HG02970 (cell line): ENCODE measurements around the gene ESF1.
"Not testable (repeated sequence)": the region's sequence is repeated elsewhere in the genome, so short reads cannot be mapped to it uniquely, and the experiment has no call there.

Source experiments
- ATAC-seq: cut with Tn5 transposase; IDR thresholded peaks from one replicate; pipeline ENCODE4 v1.9.1; 2021; ENCODE audit warnings: mild to moderate bottlenecking, moderate library complexity, moderate number of reproducible peaks; ENCODE audit not compliant: unreplicated experiment, low FRiP score

The ESF1 gene

GRCh38 chr20:13749811-13750210 is 34.9 kb downstream of the ESF1 start:
- no peak for ATAC-seq

GRCh38 chr20:13745784-13746183 is 38.9 kb downstream of the ESF1 start:
- no peak for ATAC-seq

DNA sequence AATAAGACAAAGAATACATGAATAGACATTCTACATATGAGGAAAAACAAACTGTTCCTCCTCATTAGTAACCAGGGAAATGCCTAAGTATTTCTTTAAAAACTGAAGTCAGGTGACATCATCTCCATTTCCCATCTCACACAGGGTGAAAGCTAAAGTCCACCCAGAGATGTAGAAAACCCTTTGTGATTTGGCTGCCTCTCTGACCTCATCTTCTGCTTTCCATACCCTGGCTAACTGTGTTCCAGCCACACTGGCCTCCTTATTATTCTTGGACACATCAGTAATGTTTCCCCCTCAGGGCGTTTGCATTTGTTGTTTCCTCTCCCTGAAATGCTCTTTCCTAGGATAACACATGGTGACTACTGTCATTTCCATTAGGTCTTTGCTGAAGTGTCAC is 40.4 kb downstream of the ESF1 start:
- no peak for ATAC-seq

GRCh38 chr20:13741879-13742278 is 42.8 kb downstream of the ESF1 start:
- no peak for ATAC-seq

DNA sequence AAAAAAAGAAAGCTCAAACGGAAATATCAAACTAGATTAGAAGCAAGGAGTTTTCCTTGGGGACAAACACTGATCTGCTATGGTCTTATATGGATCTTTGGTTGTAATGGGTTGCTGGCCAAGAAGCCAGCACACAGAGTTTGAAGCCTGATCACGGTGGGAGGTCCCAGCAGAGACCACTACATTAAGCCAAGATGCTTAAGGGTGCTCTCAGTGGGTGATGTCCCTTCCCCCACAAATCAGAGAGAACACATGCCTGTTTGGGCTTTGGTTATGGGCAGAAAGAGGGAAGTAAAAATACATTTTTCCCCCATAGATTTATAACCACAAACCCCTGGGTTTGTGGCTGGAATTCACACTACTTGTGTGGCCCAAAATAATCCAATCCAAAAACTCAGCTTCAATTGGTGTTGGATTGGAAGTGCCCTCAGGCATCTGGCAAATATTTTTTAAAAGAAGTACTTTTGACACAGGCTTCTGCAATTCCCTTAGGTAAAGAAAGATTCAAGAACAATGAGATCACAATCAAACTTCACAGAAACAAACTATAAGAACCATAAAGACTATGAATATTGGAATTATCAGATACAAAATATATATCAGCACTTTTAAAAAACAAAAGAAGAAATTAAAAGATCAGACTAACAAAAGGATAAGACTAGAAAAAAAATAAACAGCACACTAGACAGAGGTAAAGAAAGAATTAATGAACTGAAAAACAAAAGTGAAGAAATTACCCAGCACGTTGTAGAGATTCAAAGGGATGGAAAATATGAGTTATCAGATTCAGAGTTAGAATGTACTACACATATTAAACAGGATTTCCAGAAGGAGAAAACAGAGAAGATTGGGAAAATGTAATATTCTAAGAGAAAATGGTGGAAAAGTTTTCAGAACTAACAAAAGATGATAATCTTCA is 44.7 kb downstream of the ESF1 start:
- ATAC-seq = no peak

- ATAC-seq = not testable (repeated sequence)
Measured at GRCh38 chr20:13738187-13738586, 46.5 kb downstream of the ESF1 start.

DNA sequence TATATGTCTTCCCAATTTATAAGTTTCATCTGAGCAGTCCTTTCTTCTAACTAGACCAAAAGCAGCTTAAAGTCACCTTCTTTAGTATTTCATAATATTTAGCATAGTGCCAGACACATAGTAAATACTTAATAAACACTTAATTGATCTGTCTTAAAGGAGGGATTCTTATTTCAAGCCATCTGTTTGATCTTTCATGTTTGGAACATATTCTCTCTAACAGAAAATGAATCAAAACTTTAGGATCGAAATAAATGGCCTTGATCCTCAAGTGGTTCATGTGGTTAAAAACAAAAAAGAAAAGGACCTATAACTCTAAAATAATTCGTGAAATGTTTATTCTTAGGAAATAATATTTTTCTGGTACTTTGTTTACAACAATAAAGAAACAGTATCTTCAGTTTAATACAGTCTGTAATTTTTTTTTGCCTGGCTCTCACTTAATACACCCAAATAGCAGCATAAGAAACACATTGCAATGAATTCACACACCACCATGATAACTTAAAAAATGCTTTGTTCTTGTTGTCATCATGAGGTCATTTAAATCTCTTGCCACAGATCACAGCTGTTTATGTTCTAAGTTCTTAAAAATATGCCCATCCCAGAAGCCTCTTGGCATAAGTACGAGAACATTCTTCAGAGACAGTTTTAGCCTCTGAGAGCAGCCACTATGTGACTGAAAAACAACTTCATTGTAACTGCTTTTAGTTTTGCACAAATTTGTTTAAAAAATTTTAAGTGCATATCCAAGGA is 48.1 kb downstream of the ESF1 start:
- no peak for ATAC-seq

DNA sequence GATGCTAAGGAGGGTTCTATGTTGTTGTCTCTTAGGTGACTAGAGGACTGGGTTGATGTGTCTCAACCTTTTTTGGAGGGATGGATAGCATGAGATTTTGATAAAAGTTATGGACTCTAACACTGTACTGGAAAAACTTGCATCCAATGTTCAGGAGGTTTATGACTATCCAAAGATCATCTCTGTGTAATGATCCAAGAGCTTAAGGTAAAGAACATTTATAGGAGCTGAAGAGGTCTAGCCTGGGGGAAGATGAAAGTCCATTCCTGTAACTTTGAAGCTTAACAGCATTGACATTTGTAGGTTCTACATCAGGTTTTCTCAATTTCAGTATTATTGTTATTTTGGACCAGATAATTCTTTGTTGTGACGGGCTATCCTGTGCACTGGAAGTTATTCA is 48.9 kb downstream of the ESF1 start:
- ATAC-seq = no peak

DNA sequence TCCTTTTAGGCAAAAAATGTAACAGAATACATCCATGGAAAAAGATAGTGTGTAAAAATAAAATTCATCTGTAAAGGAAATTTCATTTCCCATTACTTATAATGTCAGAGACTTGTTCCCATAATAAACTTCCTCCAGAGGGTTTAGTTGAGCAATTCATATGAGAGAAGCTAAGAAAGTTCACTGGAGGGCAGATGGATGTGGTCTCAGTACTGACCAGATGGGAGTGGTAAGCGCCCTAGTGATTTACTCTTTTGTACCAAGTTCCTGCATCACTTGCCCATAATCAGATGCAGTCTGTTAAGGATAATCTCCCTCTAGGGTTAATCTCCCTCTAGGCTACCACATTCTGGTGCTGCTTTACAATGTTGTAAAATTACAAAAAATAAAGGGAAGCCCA is 61.7 kb downstream of the ESF1 start:
- ATAC-seq = no peak

DNA sequence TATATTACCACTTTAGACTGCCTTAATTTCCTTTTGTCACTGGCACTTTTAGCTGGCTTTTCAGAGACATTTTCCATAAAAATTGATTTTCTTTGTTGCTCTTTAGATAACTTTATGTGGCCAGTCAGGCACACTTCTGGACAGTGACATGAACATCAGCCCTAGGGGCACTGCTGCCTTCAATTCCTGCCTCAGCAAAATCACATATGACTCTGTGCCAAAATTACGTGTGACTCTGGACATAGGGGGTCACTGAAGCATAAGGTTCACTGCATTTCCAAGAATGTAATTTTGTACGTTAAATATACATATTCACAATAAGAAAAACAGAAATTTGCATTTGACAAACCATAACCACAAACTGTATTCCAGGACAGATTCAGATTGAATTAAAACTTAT is 66.5 kb downstream of the ESF1 start:
- no peak for ATAC-seq

DNA sequence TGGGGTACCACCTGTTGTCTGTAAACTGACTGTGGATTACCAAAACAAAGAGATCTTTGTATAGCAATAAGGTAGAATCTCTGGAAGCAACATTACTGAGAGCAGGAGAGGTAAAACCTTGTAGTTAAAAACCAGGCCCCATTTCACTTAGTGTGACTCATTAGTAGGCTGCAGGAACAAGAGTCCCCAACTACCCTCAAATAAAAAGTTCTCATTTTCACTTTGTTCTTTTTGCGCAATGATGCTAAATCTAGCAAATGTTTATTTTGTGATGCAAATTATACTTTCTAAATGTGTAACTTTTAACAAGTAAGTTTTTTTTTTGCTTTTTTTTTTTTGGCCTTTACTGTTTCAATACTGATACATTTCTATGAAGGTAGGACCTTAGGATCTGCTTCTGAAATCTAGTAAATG is 67.1 kb downstream of the ESF1 start:
- no peak for ATAC-seq

GRCh38 chr20:13715171-13715570 is 69.5 kb downstream of the ESF1 start:
- no peak for ATAC-seq

GRCh38 chr20:13708234-13708633 is 76.5 kb downstream of the ESF1 start:
- no peak for ATAC-seq

GRCh38 chr20:13703265-13703664 is 81.5 kb downstream of the ESF1 start:
- no peak for ATAC-seq

DNA sequence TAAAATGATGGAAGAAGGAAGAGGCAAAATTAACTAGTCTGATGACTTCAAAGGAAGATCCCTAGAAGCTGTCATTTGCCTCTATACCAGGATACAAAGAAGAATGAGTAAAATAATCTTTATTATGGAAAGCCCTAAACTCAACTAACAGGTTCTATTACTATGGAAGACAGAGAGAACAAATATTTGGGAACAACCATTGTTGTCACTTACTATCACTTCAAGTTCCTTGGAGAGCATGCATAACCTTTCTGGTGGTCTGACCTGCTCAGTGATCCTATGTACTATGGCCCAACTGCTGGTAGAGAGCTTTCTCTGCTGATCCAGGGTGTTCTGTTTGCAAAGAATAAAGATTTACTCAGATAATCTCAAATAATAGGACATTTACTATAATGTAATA is 83.2 kb downstream of the ESF1 start:
- no peak for ATAC-seq

DNA sequence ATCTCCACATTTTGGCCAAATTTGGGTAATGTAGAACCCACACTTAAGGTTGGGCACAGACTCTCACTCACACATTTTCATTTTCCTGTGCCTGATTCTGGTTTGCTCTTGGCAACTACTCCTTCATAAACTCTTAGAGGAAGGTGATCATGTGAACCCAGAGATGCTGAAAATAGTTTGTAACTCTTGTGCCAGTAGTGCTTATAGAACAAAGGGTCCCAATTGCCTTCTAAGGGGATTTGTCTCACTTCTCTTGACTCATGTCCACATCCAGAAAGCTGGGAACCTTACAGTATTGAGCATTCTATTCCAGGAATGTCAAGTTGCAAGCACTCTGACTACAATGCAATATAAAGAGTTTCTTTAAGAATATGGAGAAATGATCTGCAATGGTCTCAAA is 84.0 kb downstream of the ESF1 start:
- no peak for ATAC-seq

DNA sequence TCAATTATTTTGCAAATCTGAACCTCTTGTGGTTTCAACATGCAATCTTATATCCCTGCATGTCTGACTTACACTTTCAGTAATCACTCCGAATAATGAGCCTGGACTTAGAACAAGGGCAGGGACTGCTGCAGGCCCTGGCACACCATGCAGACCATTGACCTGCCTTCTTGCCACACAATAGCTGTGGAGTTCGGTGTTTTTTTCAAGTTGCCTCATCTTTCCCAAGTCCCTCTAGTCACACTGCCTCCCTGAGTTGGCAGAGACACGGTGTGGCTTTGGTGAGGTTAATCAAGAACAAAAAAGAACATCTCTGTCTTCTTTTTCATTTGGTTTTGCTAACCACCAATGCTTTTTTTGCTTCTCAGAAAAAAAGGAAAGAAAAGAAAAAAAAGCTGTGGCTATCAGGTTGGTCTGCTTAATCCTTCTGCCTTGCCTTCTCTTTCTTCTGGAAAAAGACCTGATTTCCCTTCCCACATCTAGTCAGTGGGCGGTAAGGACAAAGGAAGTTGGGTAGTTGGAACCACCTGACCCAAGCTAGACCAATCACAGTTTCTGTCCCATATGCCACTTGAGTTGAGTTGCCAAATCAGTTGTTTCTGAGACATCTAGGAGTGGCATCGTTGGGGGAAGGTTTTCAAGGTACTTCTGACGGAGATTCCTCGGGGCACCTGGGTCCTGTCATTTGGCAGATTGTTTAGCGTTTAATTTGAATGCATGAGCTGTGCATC is 90.1 kb downstream of the ESF1 start:
- no peak for ATAC-seq

- no peak for ATAC-seq
Measured at GRCh38 chr20:13692802-13693736, 91.7 kb downstream of the ESF1 start.

DNA sequence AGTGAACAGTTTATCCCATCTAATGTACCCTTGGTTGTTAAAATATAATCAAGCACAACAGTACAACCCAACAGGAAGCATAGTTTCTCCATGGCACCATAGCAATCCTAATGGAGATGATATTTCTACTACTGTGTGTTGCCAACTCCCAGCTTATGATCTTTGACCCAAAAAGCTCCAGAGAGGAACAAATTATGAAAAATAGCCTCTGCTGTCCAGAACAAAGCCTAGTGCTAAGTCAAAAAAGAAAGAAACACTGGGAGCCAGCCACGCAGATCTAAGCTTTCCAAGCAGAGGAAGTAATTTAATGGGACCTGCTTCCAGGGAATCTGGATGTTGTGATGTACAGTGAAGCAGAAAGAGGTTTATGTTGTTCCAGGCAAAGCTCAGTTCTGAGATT is 93.8 kb downstream of the ESF1 start:
- no peak for ATAC-seq

DNA sequence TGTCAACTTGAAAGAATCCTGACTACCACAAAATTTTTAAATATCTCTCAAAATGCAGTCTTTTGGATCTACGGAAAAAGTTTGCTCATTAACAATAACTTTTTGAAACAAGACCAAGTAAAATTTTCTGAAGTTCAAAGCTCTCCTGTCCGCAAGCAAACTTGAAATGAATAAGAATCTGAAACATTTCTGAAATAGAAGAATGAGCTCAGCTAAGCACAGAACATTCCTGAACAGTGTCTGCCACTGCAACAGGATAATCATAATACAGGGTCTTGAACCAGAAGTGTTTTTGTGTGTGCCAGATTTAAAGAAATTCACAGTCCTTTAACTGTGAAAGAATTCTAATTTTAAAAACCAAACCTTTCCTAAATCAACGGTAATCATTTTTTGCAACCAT is 96.9 kb downstream of the ESF1 start:
- no peak for ATAC-seq
